ENCODE data around the gene CCND1.

CCND1 gene

GRCh38 chr11:69656536-69657455 is 15.8 kb downstream of the CCND1 start:
- H3K4me3 ChIP-seq (ENCODE audit: low read depth, low read length) = no peak overlapping the region
- TF ChIP-seq, protein P1, sequence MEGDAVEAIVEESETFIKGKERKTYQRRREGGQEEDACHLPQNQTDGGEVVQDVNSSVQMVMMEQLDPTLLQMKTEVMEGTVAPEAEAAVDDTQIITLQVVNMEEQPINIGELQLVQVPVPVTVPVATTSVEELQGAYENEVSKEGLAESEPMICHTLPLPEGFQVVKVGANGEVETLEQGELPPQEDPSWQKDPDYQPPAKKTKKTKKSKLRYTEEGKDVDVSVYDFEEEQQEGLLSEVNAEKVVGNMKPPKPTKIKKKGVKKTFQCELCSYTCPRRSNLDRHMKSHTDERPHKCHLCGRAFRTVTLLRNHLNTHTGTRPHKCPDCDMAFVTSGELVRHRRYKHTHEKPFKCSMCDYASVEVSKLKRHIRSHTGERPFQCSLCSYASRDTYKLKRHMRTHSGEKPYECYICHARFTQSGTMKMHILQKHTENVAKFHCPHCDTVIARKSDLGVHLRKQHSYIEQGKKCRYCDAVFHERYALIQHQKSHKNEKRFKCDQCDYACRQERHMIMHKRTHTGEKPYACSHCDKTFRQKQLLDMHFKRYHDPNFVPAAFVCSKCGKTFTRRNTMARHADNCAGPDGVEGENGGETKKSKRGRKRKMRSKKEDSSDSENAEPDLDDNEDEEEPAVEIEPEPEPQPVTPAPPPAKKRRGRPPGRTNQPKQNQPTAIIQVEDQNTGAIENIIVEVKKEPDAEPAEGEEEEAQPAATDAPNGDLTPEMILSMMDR (IDR thresholded peaks at IDR 0.05; ENCODE audit: low read depth, low read length) = no peak

DNA sequence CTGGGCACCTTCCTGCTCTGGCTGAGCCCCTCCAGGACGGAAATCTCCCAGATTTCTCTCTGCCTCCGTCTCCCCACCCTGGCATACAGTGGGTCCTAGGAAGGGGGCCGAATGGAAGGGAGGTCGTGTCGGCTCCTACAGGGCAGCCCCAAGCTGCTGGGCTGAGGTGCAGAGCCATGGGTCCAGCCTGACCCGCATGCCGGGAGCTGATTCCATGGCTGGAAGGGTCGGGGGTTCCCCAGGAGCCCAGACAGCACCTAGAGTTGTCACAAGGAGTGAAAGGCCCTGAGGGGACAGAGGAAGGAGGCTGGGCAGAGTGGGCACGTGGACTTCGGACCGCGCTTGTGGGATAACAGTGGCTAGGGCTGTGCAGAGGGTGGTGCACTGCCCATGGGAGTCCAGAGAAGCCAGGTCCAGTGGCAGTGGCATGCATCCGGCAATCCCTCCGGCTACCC is 16.5 kb downstream of the CCND1 start:
- TF ChIP-seq, protein P1 (IDR thresholded peaks at IDR 0.05; ENCODE audit: low read depth, low read length) = no peak
- H3K4me3 ChIP-seq (ENCODE audit: low read depth, low read length) = no peak overlapping the region

DNA sequence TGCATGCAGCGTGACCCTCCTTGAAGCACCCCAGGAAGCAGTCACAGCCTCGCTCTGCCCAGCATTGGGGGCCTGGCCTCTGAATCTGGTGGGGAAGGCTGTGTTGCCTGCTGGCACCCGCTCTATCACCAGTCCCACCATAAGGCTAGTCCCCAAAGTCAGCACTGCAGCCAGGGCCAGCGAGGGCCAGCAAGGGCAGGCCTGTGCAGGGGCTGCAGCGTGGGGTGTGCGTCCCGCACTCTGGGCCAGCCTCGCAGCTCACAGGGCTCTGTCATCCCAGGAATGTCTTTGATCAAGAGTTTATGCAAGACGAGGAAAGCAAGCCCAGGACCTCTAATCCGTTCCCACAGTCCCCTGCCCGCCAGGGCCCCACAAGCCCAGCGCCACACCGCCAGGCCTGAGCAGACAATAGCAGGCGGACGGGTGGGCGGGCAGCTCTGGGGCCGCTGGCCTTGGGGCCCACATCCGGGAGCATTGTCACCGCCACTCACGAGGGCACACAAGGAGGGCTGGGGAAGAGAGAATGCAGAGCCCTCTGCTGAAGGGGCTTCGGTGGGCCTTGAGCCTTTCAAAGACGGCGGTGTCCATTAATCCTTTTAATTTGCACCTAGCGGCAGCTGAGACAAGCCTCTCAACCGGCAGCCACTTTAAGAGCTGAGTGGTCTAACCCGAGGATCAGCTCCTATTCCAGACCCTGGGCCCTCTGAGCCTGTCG is 17.1 kb downstream of the CCND1 start:
- TF ChIP-seq, protein P1 (IDR thresholded peaks at IDR 0.05; ENCODE audit: low read depth, low read length) = no peak
- no peak overlapping the region for H3K4me3 ChIP-seq (ENCODE audit: low read depth, low read length)

DNA sequence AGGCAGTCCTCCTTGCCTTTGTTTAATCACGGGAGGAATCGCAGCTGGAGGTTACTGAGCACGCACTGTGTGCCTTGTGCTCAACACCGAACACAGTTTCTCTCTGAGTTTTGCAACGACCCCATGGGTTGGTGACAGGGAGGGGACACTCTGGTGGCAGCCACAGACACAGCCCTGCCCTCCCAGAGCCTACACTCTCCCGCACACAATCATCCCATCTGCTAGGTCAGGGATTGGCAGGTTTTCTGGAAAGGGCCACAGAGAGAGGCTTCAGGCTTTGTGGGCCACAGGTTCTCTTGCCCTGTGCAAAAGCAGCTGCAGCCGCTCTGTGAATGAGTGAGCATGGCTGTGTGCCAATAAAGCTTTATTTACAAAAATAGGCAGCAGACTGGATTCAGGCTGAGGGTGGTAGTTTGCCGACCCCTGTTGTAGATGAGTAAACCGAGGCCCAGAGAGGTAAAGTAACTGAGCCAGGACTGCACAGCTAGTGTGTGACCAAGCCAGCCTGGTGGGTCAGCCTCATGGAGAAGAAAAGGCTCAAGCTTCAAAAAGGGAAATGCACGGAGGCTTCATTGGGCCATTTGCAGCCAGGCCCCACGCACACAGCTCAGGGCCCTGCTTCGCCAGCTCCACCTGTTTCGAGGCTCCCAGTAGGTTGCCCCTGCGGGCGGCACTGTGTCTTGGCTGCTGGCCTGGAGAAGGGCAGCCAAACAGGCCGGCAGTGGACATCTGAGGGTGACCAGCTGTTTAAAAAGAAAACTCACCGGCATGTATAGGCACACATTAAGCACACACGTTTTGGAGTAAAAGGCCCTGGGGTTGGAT is 17.9 kb downstream of the CCND1 start:
- H3K4me3 ChIP-seq (ENCODE audit: low read depth, low read length) = no peak overlapping the region
- TF ChIP-seq, protein P1 (IDR thresholded peaks at IDR 0.05; ENCODE audit: low read depth, low read length) = no peak

GRCh38 chr11:69659591-69659990 is 18.6 kb downstream of the CCND1 start:
- H3K4me3 ChIP-seq (ENCODE audit: low read depth, low read length) = no peak overlapping the region
- TF ChIP-seq, protein P1 (IDR thresholded peaks at IDR 0.05; ENCODE audit: low read depth, low read length) = no peak

- TF ChIP-seq, protein P1 (IDR thresholded peaks at IDR 0.05; ENCODE audit: low read depth, low read length) = no peak
- no peak overlapping the region for H3K4me3 ChIP-seq (ENCODE audit: low read depth, low read length)
These were observed 19.1 kb downstream of the CCND1 start for GRCh38 chr11:69660001-69660500.

All from WI38 (cell line).